Neuron (in vitro differentiated cells): ENCODE data around the gene TRPM1.
"Not testable (repeated sequence)": the region's sequence is repeated elsewhere in the genome, so short reads cannot be mapped to it uniquely, and the experiment has no call there.

ENCODE experiments used
- H2AFZ ChIP-seq: one replicate; pipeline ENCODE4 v1.6.1; 2013; ENCODE audit warnings: low read depth, mild to moderate bottlenecking, inconsistent platforms, low read length, moderate library complexity
- H3K27me3 ChIP-seq: one replicate; pipeline ENCODE4 v1.6.1; 2013; ENCODE audit warnings: low read length; ENCODE audit not compliant: insufficient read depth
- H3K36me3 ChIP-seq: one replicate; pipeline ENCODE4 v1.6.1; 2013; ENCODE audit warnings: low read length; ENCODE audit not compliant: insufficient read depth
- H3K4me1 ChIP-seq: one replicate; pipeline ENCODE4 v1.6.1; 2013; ENCODE audit warnings: low read length; ENCODE audit not compliant: insufficient read depth
- H3K4me3 ChIP-seq: 2 replicates; pipeline ENCODE4 v1.5.1; 2013; ENCODE audit warnings: mild to moderate bottlenecking, low read length, moderate library complexity
- H3K9me3 ChIP-seq: one replicate; pipeline ENCODE4 v1.6.1; 2013; ENCODE audit warnings: low read length

The TRPM1 gene

DNA sequence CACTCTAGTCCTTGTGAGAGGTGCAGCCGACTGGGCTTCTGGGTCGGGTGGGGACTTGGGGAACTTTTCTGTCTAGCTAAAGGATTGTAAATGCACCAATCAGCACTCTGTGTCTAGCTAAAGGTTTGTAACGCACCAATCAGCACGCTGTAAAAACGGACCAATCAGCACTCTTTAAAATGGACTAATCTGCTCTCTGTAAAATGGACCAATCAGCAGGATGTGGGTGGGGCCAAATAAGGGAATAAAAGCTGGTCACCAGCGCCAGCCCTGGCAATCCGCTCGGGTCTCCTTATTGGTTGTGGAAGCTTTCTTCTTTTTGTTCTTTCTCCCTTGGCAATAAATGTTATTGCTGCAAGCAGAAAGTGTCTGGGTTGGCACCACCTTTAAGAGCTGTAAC is 13.5 kb downstream of the TRPM1 start:
- H3K4me3 ChIP-seq, H3K36me3 ChIP-seq, H3K27me3 ChIP-seq, H3K9me3 ChIP-seq, H3K4me1 ChIP-seq, H2AFZ ChIP-seq: not testable (repeated sequence)

DNA sequence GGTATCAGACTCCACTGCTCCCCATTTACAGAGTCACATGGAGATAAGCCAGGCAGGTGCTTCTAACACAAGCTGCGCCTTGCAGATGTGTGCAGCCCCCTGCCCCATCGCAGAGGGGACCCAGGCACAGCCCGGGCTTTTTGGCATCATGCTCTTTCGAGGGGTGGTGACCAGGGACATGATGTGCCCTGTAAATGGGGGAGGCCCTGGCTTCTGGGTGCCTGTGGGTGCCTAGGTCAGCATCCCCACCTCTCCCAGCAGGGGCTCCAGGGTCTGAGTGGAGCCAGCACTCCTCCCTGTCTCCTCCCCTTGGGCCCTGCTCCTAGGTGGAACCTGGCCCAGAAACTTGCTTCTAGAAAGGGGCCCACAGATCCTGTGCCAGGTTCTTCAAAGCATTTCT is 15.2 kb downstream of the TRPM1 start:
- no peaks in the 10 kb centered on the region for H3K9me3 ChIP-seq
- peaks cover 8% of the 10 kb centered on the region for H3K27me3 ChIP-seq
- no peak overlapping the region for H2AFZ ChIP-seq
- no peaks in the 10 kb centered on the region for H3K4me1 ChIP-seq
- H3K4me3 ChIP-seq, result no peak overlapping the region
- H3K36me3 ChIP-seq, result no peaks in the 10 kb centered on the region

DNA sequence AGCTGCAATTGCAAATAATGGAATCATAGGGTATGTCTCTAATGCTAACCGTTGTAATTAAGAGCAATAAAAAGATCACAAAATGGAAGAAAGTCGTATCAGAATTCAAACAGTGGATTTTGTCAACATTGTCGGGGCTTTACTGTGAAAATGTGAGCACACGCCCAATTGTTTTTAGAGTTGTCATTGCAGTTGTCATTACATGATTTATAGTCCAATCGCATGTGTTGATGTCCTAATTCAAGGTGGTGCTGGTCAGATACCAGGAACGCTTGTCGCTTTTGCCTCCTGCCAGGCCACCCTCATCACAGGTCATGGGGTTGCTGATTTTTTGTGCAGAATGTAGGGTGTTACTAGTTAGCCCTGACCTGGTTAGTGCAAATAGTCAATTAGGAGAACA is 16.2 kb downstream of the TRPM1 start:
- H3K4me3 ChIP-seq, result no peak overlapping the region
- peaks cover 8% of the 10 kb centered on the region for H3K27me3 ChIP-seq
- no peaks in the 10 kb centered on the region for H3K36me3 ChIP-seq
- H2AFZ ChIP-seq, result no peak overlapping the region
- H3K4me1 ChIP-seq, result no peaks in the 10 kb centered on the region
- no peaks in the 10 kb centered on the region for H3K9me3 ChIP-seq

DNA sequence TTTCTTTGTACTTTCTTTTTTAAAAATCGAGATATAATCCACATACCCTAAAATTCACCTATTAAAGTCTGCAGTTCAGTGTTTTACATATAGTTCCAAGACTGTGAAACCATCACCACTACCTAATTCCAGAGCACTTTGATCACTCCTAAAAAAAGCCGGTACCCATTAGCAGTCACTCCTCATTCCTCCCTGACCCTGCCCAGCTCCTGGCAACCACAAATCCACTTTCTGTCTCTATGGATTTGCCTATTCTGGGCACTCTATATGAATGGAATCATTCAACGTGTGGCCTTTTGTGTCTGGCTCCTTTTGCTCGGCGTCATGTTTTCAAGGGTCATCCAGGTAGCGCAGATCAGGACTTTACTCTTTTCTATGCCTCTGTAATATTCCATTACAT is 17.3 kb downstream of the TRPM1 start:
- Histone ChIP-seq H3K4me3 (no peak overlapping the region), H3K27me3 (peaks cover 8% of the 10 kb centered on the region), H3K9me3 (no peaks in the 10 kb centered on the region), H3K4me1 (no peaks in the 10 kb centered on the region), H3K36me3 (no peaks in the 10 kb centered on the region), H2AFZ (no peak overlapping the region)

DNA sequence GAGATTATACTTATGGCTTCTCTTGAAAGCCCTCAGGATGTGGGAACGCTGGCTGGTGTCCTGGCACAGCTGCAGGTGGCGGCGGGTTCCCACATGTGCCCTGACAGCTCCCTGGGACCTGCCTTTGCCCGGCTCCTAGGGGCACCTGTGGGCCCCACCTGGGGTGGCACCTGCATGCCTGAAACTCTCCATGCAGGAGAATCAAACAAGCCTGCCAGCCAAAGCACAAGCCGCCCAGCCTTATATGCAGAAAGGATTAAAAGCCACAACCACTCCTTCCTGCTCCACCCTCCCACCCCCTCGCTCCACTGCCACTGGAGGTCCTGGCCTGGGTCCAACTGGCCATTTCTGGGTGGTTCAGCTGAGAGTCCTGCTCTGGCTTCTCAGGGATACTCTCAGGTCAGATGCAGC is 18.1 kb downstream of the TRPM1 start:
- Histone ChIP-seq H3K27me3 (peaks cover 8% of the 10 kb centered on the region), H3K36me3 (no peaks in the 10 kb centered on the region), H3K4me3 (no peak overlapping the region), H3K4me1 (no peaks in the 10 kb centered on the region), H3K9me3 (no peaks in the 10 kb centered on the region), H2AFZ (no peak overlapping the region)

DNA sequence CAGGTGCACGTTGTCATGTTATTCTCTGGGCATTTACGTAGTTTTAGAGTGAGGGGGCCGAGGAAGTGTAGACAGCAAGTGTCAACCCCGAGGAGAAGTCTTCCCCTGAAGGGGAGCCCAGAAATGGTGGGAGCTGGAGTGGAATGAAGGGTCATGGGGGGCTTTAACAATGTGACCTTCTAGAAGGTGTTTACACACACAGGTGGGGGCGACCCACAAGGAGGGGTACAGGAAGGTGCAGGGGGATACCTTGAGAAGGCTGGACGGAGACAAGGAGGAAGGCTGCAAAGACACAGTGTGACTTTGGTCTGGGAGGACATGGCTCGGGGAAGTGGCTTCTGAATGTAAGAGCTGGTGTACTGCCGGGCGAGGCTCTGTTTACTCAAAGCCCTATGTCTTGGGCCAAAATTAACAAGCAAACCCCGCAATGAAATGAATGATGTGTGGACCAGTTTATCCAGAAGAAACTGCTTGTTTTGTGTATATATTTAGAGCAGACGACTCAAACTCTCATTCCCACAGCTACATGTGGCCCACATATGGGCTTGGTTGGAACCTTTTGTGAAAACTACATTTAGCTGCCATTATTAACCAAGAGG is 18.7 kb downstream of the TRPM1 start:
- Histone ChIP-seq H3K36me3 (no peaks in the 10 kb centered on the region), H3K9me3 (no peaks in the 10 kb centered on the region), H3K27me3 (peaks cover 8% of the 10 kb centered on the region), H2AFZ (no peak overlapping the region), H3K4me1 (no peaks in the 10 kb centered on the region), H3K4me3 (no peak overlapping the region)

DNA sequence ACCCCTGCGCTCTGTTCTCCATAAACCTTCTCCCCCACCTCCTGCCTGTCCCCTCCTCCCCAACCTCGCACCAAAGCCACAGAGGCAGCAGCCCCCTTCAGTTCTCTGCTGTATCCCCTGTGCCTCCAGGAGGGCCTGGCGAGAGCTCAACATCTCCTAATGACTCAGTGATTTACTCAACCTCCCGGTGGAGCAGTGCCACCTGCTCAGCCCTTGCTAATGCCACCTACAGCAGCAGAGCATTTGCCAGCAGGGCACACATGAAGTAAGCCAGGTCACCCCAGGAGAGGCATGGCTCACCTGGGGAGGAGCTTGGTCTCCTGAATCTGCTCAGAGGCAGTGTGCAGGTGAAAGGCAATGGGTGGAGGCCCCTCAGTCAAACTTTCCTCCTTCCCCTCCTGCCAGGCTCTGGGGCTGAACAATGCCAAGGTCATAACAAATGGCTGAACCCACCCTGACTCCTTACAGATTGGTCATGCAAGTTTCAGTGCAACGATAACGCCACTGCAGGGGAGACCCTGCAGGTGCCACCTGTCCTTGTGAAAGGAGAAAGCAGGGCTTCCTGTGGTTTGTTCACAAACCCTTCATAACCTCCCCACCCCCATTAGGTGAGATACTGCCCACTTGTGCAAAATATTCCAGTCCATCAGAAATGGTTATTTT is 19.8 kb downstream of the TRPM1 start:
- Histone ChIP-seq H3K4me3 (no peak overlapping the region), H3K4me1 (no peaks in the 10 kb centered on the region), H3K36me3 (no peaks in the 10 kb centered on the region), H2AFZ (no peak overlapping the region), H3K9me3 (no peaks in the 10 kb centered on the region), H3K27me3 (peaks cover 8% of the 10 kb centered on the region)

DNA sequence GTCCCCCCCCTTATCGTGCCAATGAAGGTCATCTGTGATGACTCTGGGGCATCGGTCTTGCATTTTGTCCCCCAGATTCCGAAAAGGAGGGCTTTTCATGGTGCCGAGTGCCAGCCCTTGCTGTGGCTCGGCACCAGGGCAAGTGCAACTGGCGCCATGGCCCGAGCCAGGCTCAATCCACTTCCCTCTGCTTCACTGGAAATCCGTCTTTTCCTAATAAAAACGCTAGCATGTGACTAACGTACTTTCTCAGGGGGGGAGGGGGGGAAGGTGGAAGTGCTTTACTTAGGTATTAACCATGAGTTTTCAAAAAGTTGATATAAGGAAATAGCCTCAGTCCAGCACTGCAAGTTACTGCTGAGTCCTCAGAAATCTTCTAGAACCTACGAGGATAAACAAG is 20.5 kb downstream of the TRPM1 start:
- Histone ChIP-seq H3K36me3 (no peaks in the 10 kb centered on the region), H2AFZ (no peak overlapping the region), H3K4me1 (no peaks in the 10 kb centered on the region), H3K9me3 (no peaks in the 10 kb centered on the region), H3K4me3 (no peak overlapping the region), H3K27me3 (peaks cover 8% of the 10 kb centered on the region)

DNA sequence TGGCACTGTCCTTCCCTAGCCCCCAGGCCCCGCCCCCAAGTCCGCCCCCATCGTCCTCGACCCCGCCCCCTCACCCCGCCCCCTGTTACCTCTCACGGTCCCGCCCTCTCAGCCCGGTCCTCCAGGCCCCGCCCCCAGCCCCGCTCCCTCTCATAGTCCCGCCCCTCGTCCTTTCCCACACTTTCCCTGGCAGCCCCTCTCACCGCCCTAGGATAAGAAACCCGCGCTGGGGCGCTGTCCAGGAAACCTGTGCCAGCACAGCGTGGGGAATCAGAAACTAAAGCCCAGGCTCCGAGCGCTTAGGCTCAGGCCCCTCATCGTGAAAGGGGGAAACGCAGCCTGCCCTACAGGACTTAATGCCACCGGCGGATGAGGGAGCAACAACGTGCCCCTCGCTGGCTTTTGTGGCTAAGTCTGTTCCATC is 20.9 kb downstream of the TRPM1 start:
- Histone ChIP-seq H3K36me3 (no peaks in the 10 kb centered on the region), H2AFZ (no peak overlapping the region), H3K9me3 (no peaks in the 10 kb centered on the region), H3K4me1 (no peaks in the 10 kb centered on the region), H3K27me3 (peaks cover 8% of the 10 kb centered on the region), H3K4me3 (no peak overlapping the region)

DNA sequence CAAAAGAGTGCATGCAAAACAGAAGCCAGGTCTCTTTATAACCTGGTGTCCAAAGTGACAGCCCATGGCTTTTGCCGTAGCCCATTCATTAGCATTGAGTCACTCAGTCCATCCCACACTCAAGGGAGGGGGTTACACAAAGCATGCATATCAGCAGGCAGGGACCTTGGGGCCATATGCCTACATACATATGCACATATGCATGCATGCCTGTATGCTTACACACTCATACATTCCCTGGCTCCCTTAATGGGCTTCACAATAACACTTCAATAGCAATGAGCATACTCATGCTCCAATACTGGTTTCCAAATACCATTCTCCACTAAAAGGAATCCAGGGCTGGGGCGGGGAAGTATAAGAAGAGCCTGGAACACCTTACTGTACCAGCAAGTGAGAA is 22.0 kb downstream of the TRPM1 start:
- H3K4me3 ChIP-seq, result no peak overlapping the region
- H3K36me3 ChIP-seq, result no peaks in the 10 kb centered on the region
- no peak overlapping the region for H2AFZ ChIP-seq
- H3K27me3 ChIP-seq, result peaks cover 8% of the 10 kb centered on the region
- H3K9me3 ChIP-seq, result no peaks in the 10 kb centered on the region
- no peaks in the 10 kb centered on the region for H3K4me1 ChIP-seq

DNA sequence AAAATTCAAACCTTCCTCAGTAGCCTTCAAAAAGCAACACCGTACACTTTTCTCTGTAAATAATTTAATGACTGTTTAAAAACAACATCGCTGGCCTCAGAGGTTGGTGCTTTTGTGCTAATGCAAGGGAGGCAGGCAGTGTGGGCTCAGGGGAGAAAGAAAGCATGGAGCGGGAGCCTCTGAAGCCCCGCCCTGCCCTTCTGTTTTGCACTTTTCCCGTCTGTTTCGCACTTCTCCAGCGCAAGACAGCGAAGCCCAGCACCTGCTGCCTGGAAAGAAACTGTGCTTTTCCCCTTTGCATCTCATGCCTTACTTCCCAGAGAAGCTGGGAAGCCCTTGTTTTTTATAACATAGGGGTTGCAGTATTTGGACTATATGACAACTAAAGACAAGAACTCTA is 23.1 kb downstream of the TRPM1 start:
- no peaks in the 10 kb centered on the region for H3K9me3 ChIP-seq
- peaks cover 8% of the 10 kb centered on the region for H3K27me3 ChIP-seq
- H2AFZ ChIP-seq, result no peak overlapping the region

DNA sequence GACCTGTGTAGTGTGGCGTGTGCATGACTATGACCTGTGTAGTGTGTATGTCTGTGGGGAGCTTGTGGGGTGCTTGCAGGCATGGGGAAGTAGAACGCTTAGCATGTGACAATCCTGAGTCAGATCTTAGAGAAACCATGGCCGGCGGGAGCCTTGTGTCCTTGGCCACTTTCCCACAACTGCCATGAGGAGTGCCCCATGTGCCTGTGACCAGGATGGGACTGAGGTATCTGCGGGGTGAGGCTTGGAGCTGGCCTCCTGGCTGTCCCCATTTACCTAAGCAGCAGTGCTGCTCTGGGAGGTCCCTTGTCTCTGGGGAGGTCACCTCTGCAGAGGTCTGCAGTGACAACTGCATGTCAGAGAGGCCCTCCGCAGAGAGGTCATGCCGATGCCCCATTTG is 23.6 kb downstream of the TRPM1 start:
- Histone ChIP-seq H3K9me3 (no peaks in the 10 kb centered on the region), H3K4me3 (no peak overlapping the region), H3K4me1 (no peaks in the 10 kb centered on the region), H3K36me3 (no peaks in the 10 kb centered on the region), H2AFZ (no peak overlapping the region), H3K27me3 (peaks cover 6% of the 10 kb centered on the region)

More for the DNA sequence above, 23.1 kb downstream of the TRPM1 start:
- Histone ChIP-seq H3K4me1 (no peaks in the 10 kb centered on the region), H3K4me3 (no peak overlapping the region), H3K36me3 (no peaks in the 10 kb centered on the region)

DNA sequence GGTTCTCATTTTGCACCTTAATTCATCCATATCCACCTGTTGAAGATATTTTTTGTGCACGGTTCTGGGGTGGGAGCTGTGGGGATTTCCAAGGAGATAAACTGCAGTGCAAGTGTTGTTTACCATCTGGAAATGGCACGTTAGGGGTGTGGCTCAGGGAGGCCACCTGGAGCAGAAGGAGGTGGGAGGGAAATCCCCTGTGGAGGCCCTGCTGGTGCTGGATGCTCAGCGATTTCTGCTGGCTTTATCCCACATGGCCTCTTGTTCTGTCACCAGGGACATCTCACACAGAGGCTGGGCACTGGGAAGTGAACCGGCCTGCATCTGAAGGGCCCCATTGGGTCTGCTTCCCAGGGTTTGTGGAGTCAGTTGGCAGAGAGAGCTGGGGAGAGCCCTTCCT is 24.3 kb downstream of the TRPM1 start:
- Histone ChIP-seq H3K27me3 (peaks cover 5% of the 10 kb centered on the region), H2AFZ (no peak overlapping the region), H3K9me3 (no peaks in the 10 kb centered on the region), H3K4me3 (no peak overlapping the region), H3K36me3 (no peaks in the 10 kb centered on the region), H3K4me1 (no peaks in the 10 kb centered on the region)

DNA sequence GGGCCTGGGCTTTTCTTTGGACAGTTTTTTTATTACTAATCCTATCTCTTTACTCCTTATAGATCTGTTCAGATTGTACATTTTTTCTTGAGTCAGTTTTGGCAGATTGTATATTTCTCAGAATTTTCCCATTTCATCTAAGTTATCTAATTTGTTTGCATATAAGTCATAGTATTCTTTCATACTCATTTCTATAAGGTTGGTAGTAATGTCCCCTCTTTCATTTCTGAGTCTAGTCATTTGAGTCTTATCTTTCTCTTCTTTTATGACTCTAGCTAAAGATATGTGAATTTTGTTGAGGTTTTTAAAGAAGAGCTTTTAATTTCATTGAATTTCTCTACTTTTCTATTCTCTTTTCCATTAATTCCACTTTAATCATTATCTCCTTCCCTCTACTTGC is 27.2 kb downstream of the TRPM1 start:
- Histone ChIP-seq H3K27me3 (no peaks in the 10 kb centered on the region), H3K4me1 (peaks cover 2% of the 10 kb centered on the region), H3K9me3 (no peaks in the 10 kb centered on the region), H2AFZ (no peak overlapping the region), H3K4me3 (no peak overlapping the region), H3K36me3 (no peaks in the 10 kb centered on the region)
